ENCODE measurements around the gene PLD3.
"Not testable (repeated sequence)": the region's sequence is repeated elsewhere in the genome, so short reads cannot be mapped to it uniquely, and the experiment has no call there.

The PLD3 gene

DNA sequence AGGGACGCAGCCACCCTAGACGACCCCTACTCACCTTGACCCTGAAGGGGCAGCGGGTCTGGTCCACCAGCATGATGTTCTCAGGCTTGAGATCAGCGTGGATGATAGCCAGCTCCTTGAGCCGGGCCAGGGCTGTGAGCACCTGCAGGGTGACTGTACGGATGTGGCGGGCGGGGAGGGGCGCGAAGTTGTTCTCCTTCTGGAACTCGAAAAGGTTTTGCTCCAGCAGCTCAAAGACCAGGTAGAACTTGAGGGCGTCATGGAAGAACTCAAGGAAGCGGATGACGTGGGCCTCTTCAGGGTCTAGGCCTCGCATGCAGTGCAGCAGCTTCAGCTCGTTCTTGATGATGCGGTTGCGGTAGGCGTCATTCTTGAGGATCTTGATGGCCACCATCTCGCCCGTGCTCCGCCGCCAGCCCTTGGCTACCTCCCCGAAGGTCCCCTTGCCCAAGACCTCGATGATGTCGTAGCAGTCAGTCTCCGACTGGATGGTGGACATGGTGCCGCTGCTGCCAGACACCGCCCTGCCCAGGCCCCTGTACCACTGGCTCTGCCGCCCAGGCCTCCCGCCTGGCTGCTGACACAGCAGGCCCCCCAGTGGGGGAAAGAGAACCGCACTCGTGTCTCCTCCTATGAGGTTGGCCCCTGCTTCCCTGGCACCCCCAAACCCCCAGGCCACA lies 41.0 kb downstream of the PLD3 start:
- no peak for DNase-seq (ENCODE audit: low read depth)

DNA sequence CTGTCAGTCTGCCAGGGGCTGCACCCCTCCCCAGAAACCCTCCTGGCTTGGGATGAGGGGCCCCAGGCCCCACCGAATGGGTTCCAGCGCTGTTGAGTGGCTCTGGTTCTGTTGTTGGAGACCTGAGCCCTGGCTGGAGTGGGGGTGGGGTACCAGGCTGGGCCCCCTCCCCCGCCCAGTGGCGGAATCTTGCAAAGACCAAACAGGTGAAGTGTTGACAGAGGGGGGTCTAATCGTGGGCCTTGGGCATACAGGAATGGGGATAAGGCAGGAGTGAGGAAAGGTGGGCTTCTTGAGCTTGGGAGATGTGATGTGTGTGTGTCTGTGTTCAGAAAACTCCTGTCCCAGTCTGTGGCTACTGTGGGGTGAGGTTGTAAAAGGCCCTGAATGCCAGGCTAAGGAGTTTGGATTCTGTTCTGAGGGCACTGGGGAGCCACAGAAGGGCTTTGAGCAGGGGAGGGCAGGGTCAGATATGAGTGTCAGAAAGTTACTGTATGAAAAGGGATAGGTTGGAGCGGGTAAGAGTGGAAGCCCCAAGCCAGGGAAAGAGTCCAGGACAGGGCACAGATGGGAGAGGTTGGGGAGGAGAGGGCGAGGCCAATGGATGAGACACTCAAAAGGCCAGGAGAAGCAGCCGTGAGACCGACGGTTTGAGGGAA lies 41.7 kb downstream of the PLD3 start, which contains the start of gene HIPK4:
Gene HIPK4, minus strand, starts transcription at position 98 of the 659 bp plus-strand sequence. CDS start 279 bp downstream, outside the sequence.
- DNase-seq (ENCODE audit: low read depth) = no peak

DNA sequence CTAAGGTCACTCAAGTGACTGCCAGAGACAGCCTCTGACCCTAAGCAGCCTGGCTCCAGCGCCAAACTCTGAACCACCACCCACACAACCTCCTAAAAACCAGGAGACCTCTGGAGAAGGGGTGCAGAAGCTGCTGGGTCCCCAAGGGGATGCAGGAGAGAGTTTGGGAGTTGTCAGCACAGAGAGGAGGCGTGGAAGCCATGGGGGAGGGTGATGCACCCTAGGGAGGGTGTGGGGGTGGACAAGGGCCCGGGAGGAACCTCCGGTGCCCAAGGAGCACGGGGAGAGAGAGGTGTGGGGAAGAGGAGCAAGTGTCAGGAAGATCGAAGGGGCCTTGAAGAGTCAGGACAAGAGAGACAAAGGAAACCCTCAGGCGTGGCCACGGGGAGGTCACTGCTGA lies 43.6 kb downstream of the PLD3 start:
- DNase-seq (ENCODE audit: low read depth) = no peak

DNA sequence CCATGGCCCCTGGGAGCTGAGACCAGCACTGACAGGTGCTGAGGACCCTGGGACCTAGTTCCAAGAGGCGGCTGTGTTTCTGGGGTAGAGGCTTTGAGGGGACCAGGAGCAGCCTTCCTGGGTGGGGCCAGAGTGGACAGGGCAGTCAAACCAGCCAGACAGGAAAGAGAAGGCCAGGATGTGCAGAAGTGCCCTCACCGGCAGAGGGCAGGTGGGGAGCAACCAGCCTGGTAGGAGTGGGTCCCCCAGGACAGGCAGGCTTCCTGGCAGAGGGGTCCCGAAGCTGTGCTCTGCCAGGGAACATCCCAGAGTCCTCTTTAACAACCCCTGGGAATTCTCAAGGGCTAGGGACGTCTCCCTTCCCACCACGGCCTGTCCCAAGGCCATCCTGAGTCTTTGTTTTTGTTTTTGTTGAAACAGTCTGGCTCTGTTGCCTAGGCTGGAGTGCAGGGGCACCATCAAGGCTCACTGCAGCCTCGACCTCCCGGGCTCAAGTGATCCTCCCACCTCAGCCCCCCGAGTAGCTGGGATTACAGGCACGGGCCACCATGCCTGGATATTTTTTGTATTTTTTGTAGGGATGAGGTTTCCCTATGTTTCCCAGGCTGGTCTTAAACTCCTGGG lies 44.5 kb downstream of the PLD3 start:
- no peak for DNase-seq (ENCODE audit: low read depth)

DNA sequence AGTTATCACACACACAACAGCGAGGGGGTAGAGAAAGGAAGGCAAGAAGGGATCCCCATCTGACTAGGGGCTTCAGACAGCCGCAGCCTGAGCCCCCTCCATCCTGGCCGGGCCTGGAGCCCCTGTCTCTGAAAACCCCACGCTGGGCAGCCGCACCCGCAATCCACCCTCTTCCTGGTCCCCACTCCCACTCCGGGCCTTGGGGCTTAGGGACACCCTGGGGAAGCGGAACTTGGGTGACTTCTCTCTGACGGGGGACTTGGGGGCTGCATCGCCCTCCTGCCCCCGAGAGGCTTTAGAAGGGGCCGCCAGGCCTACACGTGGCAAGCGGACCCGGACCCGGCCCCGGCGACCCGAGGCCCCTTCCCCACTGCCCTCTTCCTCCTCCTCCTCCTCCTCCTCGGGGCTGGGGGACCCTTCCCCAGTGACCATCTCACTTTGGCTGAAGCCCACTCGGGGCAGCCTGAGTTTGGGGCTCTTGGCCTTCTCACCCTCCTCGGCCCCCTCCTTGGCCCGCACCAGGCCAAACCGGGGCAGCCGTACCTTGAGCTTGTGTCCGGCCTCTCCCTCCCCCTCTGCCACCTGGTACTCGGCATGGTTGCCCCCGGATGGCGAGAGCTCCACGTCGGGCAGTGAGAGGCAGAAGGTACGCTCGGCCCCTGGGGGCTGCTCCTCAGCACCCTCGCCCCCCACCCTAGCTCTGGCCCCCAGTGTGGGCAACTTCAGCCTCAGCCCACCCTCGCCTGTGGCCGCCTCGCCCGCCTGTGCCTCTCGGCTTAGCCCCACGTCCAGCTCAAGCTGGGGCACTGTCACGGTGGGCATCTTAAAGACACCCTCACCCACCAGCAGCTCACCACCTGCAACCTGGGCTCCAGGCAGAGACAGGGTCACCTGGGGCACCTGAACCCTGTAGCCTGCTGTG lies 45.7 kb downstream of the PLD3 start:
- no peak for DNase-seq (ENCODE audit: low read depth)

DNA sequence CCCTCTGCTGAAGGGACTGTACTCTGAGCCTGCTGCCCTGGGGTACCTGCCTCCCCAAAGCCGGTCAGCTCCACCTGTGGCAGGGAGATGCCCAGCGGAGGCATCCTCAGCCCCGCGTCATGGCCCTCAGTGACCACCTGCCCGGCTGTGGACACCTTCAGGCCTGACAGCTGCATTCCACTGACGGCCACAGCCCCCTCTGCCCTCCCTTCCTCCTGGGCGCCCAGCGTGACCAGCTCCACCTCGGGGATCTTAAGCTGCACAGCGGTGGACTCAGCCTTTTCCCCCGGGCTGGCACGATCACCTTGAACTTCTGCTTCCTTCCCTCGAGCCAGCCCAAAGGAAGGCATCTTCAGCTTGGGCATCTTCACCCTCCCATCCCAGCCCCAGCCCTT lies 46.3 kb downstream of the PLD3 start:
- DNase-seq (ENCODE audit: low read depth) = no peak

DNA sequence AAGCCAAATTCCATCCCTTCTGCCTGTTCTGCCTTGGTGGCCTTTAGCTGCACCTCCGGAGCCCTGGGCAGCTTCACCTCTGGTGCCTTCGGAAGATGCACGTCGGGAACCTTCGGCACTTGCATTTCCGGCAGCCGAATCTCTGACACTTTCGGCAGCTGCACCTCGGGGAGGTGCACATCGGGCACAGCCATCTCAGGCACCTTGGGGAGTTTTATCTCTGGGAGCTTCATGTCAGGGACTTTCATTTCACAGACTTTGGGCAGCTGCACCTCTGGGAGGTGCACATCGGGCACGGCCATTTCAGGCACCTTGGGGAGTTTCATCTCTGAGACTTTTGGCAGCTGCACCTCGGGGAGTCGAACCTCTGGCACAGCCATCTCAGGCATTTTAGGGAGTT lies 47.5 kb downstream of the PLD3 start:
- no peak for DNase-seq (ENCODE audit: low read depth)

DNA sequence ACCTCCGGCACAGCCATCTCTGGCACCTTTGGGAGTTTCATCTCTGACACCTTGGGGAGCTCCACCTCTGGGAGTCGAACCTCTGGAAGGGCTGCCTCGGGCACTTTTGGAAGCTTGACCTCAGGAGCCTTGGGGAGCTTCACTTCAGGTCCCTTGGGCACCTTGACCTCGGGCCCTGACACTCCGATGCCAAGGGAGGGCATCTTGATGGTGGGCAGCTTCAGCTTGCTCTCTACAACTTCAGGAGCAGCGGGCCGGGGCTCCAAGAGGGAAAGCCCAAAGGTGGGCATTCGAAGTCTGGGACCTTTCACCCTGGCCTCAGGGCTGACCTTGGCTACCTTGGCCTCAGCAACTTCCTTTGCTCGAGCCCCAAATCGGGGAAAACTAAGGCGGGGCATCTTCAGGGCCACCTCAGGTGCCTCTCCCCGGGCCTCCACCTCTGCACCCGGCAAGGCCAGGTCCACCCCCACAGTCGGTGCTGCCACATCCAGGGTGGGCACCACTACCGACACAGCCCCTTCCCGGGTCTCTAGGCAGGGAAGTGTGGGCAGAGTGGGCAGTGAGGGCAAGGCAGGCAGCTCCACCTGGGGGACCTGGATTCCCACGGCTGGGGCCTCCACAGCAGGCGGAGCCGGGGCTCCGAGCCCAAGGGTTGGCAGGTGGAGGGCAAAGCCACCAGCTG lies 48.5 kb downstream of the PLD3 start:
- DNase-seq (ENCODE audit: low read depth) = no peak

DNA sequence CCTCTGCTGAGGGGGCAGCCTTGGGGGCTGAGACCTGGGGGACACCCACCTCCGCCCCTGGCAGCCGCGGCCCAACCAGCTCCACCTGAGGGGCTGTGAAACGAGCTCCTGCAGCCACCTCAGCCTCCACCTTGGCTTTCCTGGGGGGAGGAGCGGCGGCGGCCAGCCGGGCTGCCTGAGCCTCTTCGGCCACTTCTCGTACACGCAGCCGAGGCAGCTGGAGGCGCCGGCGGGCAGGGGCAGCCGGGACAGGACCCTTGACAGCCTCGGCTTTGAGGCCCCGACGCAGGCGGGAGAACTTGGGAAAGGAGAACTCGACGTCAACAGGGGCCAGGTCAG lies 49.0 kb downstream of the PLD3 start:
- DNase-seq (ENCODE audit: low read depth) = no peak

DNA sequence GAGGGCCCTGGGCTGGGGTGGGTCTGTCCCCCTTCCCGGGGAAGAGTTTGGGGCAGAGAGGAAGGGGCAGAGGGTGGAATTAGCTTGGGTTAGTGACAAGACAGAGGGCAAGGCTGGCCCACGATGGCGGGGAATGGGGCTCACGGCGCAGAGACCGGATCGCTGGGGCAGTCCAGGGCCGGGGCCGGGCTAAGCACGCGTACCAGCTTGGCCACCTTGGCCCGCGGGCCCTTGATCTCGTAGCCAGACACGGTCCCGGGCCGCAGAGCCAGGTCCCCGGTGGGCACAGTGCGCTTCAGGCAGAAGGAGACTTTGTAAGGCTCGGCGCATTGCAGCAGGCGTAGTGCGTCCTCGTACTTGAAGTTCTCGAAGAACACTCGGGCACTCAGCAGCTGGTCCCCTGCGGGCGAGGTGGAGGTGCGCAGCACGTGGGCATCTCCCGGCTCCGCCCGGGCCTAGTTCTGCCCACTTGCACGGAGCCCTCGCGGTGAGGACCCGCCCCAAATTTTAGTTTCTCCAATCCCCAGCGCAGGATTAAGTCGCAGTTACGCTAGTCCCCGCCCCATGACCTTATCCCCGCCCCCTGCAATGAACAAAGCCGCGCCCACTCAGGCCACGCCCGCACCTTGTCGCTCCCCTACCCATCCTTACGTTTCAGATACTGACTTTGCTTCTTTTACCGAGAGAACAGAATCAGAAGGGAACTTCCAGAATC lies 50.1 kb downstream of the PLD3 start:
- DNase-seq (ENCODE audit: low read depth) = peak; percentile 57

DNA sequence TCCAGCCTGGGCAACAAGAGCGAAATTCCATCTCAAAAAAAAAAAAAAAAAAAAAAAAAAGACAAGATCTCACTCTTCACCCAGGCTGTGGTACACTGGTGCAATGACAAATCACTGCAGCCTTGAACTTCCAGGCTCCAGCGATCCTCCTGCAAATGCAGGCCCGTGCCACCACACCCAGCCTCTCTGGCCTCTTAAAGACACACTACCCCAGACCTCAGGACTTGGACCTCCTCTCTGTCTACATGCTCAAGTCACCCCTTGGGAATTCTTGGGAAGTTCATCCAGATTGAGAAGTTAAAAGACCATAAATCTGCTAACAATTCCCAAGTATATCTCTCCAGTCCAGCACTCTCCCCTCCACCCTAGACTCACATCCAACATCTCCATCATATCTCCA lies 52.1 kb downstream of the PLD3 start:
- DNase-seq (ENCODE audit: low read depth) = no peak

DNA sequence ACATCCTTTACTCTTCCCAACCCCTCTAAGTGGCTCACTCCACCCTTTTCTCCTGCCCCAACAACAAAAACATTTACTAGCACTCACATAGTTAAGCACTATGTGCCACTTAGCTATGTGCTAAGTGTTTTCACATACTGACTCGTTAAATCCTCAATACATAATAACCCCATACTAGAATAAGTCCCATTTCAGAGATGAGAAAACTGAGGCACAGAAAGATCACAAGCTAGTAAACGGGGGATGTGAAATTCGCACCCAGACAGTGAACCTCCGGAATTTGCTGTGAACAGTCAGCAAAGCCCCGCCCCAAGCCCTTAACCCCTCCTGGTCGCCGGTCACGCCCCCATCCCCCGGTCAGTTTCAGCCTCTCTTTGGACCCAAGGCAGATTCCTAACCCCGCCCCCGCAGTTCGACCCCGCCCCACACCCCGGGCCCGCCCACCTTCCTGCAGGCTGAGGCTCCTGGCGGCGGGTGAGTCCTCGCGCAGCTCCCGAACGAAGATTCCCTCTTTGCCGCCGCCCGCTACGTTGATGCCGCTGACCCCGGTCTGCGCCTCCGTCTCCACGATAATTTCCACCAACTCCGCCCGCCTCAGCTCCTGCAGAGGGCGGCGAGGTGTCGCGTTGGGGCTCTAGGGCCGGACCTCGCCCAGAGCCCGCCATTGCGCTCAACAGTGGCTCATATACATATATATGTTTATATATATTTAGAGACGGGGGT lies 54.9 kb downstream of the PLD3 start:
- peak; percentile 66 for DNase-seq (ENCODE audit: low read depth)

DNA sequence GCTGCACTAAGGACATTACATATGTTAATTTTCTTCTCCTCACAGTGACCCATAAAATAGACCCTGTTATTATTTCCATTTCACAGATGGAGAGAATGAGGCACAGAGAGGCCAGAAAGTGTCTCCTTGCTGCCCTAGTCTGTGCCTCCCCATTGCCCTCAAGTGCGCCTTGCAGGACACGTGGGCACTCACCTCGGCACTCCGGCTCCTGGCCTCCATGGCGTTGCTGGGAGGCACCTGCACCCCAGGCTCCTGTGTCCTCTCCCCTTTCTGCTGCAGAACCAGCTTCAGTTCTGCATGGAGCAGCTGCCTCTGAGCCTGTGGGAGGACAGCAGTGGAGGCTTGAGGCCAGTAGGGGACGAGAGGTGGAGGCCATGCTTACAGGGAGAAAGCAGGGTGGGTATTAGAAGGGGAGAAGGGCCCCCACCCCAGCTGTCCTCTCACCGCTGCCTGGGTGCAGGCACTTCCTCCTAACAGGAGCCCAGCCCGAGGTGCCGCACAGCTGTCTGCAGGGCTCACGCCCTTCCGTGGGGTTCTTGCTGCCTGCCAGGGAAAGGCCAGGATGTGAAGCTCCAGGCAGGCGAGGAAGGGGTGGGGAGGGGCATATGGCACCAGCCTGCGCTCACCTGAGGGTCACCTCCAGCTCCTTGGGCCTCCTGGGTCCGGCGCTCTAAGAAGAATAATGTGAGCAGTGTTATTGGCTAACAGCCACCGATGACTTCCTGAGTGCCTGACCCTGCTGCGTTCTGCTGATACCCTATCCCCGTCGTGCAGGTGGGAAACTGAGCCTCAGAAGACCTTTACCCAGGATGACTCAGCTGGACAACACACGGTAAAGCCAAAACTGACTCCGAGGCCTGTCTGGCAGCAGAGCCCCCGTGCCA lies 59.5 kb downstream of the PLD3 start:
- DNase-seq (ENCODE audit: low read depth) = no peak

DNA sequence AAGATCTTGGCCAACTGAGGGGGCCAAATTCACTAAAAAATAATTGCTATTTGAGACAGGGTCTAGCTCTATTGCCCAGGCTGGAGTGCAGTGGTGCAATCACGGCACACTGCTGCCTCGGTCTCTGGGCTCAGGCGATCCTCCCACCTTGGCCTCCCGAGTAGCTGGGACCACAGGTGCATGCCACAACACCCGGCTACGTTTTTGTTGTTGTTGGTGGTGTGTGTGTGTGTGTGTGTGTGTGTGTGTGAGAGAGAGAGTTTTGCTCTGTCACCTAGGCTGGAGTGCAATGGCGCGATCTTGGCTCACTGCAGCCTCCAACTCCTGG lies 60.1 kb downstream of the PLD3 start:
- DNase-seq (ENCODE audit: low read depth) = not testable (repeated sequence)

DNA sequence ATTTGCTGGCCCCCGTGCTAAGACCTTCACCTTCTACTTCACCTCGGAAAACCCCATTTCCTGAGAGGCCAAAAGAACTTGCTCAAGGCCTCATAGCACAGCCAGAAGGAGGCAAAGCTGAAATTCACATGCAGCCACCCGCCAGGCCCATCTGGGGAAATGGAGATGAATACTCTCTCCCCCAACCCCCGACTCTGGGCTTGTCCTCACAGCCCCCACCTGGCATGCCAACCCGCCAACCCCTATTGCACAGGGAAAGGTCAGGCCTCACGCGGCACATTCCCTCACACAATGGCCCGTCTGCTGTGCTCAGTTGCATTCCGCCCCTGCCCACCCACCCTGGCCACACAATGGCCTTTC lies 61.5 kb downstream of the PLD3 start:
- no peak for DNase-seq (ENCODE audit: low read depth)

DNA sequence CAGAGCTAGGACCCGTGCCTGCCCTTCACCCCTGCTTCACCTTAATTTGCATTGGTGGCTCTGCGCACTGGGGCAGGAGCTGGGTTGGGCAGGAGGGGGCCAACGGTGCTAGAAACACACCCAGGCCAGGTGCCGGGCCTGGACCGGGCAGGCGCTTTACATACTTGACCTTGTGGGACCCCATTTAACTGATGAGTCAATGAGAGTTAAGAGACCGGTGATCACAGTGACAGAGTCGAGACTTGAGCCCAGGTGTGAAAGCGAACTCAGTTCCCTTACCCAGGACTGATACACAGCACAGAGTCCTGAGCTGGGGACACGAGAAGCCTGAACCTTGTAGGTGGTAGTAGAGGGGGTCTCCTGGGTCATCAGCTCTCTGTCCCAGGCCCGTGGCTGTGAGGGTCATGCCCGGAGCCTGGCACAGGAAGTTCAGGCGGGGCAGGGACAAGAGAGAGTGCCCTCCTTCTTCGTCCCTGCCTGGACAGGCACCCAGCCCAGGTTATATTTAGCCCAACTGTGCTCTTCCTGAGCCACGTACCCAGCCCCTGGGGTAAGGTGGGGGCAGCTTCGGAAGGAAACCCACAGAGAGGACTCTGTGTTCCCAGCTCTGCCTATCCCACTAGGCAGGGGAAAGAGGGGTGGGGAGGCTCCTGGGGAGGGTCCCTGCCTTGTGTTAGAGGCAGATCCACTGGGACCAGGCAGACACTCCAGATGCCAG lies 62.8 kb downstream of the PLD3 start:
- no peak for DNase-seq (ENCODE audit: low read depth)

DNA sequence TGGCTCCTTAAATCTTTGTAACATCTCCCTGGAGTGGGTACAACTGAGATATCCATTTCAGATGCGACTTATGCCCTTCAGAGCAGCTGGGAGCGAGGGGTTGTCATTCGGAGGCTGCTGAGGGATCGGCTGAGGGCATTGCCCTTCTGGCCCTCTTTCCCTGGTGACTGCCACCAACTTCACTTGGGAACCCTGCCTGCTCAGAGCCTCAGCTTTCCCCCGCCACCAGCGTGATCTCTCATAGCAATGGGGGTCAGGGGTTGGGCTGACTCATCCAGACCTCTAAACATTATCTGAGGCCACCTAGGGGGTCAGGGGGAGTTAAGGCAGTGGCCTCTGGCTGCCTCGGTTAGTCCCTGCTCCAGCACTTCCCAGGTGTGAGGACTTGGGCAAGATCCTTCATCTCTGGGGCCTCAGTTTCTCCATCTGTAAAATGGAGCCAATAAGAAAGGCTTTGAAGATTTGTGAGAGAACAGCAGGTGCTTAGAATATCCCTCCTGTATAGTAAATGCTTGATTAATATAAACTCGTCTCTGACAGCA lies 63.5 kb downstream of the PLD3 start:
- DNase-seq (ENCODE audit: low read depth) = no peak

DNA sequence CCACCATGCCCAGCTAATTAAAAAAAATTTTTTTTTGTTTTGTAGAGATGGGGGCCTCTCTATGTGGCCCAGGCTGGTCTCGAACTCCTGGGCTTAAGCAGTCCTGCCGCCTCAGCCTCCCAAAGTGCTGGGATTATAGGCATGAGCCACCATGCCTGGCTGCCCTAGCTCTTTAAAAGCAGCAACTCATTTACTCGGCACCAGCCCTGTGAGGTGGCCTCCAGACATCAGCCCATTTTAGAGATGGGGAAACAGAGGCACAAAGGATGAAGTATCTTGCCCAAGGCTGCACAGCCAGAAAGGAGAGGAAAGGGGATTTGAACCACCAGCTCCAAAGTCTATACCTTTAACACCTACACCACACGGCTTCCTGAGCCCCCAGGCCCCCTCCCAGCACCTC lies 64.4 kb downstream of the PLD3 start:
- no peak for DNase-seq (ENCODE audit: low read depth)

Data from T follicular helper cell (primary cell).